Heart left ventricle (tissue), 16 donors: ENCODE measurements around the gene KIF2B. TPM values are rescaled to one million over a fixed set of nuclear protein-coding genes. Genes with fewer than 3 reads are reported as not detected.
"Not testable (repeated sequence)": the region's sequence is repeated elsewhere in the genome, so short reads cannot be mapped to it uniquely, and the experiment has no call there.

ENCODE experiments used
- ATAC-seq, 4 donors: fragments of 200-7000 bp; cut with Tn5 transposase; one replicate each; pipeline ENCODE4 v1.9.1; 2020 to 2022; ENCODE audit warnings: moderate library complexity in 4 of 4, mild to moderate bottlenecking in 3 of 4, moderate number of reproducible peaks in 1 of 4
- DNase-seq, 5 donors: peaks; one replicate each; pipeline ENCODE4 v3.0.0-alpha.2; 2020
- H3K27ac ChIP-seq, 12 donors: fragments of 200-600 bp; sonication (generic) in 4 of 12; one replicate each; pipeline versions ENCODE4 v1.5.0 to v1.8.0; 2016 to 2022; ENCODE audit warnings: mild to moderate bottlenecking in 2 of 12
- H3K27me3 ChIP-seq, 9 donors: fragments of 200-600 bp; sonication (generic) in 2 of 9; one replicate each; pipeline versions ENCODE4 v1.5.1 to v1.8.0; 2016 to 2022; ENCODE audit warnings: mild to moderate bottlenecking in 3 of 9
- H3K36me3 ChIP-seq, 9 donors: fragments of 200-600 bp; sonication (generic) in 2 of 9; one replicate each; pipeline versions ENCODE4 v1.5.0 to v1.8.0; 2018 to 2022; ENCODE audit warnings: mild to moderate bottlenecking in 2 of 9
- H3K4me1 ChIP-seq, 12 donors: fragments of 200-600 bp; sonication (generic) in 4 of 12; one replicate each; pipeline versions ENCODE4 v1.5.0 to v1.8.0; 2016 to 2022; ENCODE audit warnings: mild to moderate bottlenecking in 3 of 12
- H3K4me3 ChIP-seq, 12 donors: fragments of 200-600 bp; sonication (generic) in 4 of 12; one replicate each; pipeline versions ENCODE4 v1.5.0 to v1.8.0; 2017 to 2022; ENCODE audit warnings: mild to moderate bottlenecking in 9 of 12, moderate library complexity in 4 of 12
- H3K9me3 ChIP-seq, 12 donors: fragments of 200-600 bp; sonication (generic) in 4 of 12; one replicate each; pipeline versions ENCODE4 v1.5.0 to v1.8.0; 2016 to 2022; ENCODE audit warnings: mild to moderate bottlenecking in 1 of 12
- POLR2A ChIP-seq, 2 donors: fragments of 450-650 bp; IDR thresholded peaks; one replicate each; pipeline ENCODE4 v1.6.1; 2017; ENCODE audit warnings: antibody characterized with exemption in 2 of 2, mild to moderate bottlenecking in 2 of 2, moderate library complexity in 2 of 2
- WGBS, 4 donors: extraction: QIAGEN DNeasy Blood & Tissue Kit in 2 of 4; methylation state at CpG; one replicate each; pipeline versions ENCODE4 v1.1.5 to v1.1.7; 2013 to 2018; 5-methylcytosine and 5-hydroxymethylcytosine counted together
- intact Hi-C, 10 donors: fragments of 100-400 bp; cut with DNase I; formaldehyde crosslinking; loops; one replicate each; pipeline versions ENCODE4 v1.11.1 to v1.14.2; 2022
- polyA plus RNA-seq, 2 donors: library from polyadenylated mRNA; stranded (reverse); fragments of 200-250 nt; gene quantifications; one replicate each; pipeline ENCODE4 v1.2.3, GENCODE V29; 2013
- total RNA-seq, 9 donors: library from RNA; depleted of rRNA in 2 of 9; stranded (reverse); fragments of >200 nt in 2 of 9; fragmentation: NEBNext Ultra II Directional in 3 of 9; extraction: Animal tissue kit (Norgen Biotek cat#: 25700) in 3 of 9; gene quantifications; one replicate each; pipeline versions ENCODE4 v1.1.0 to v1.2.4, GENCODE V29; 2016 to 2023
- TF ChIP-seq, protein P1 (sequence below), 12 donors: fragments of 200-600 bp; sonication (generic) in 4 of 12; IDR thresholded peaks; one replicate each; pipeline versions ENCODE4 v1.5.0 to v1.8.0; 2018 to 2022; ENCODE audit warnings: antibody characterized with exemption in 12 of 12, mild to moderate bottlenecking in 5 of 12
- donor health status: ischemic (EF 13 %, LVEDD 7.1; RV severe dilation, severe dysfunction).
- donor health status: healthy with polysubstance abuse.
- donor health status: DM: no; HTN: yes; CAD: no.
- donor health status: DM: no; HTN: no; CAD: no.
- donor health status: ischemic (EF 25% LVEDD 6.9; RV normal size, moderate dysfunction).
- donor health status: ischemic (EF 25% LVEDD 5.7; RV mildly dilated, moderate dysfunction).
- donor health status: healthy.
- donor health status: DM: yes; HTN: yes; CAD: no.
- donor health status: ischemic (EF 35%, LVEDD 5.7; RV mildly dilated, moderate dysfunction).
- donor health status: nonischemic (EF 11% LVEDD 7.7; RV severe dilation, severe dysfunction).
- donor health status: DM: yes; HTN: yes; CAD: no.
- donor health status: PGD.
- donor health status: ischemic (EF 29% LVEDD 5.4; RV normal size, mild dysfunction).
- donor health status: nonischemic (EF 23%, LVEDD 6.1; RV moderate dilation, normal function).

KIF2B gene
- total and polyA plus RNA-seq, 11 donors, result not detected

DNA sequence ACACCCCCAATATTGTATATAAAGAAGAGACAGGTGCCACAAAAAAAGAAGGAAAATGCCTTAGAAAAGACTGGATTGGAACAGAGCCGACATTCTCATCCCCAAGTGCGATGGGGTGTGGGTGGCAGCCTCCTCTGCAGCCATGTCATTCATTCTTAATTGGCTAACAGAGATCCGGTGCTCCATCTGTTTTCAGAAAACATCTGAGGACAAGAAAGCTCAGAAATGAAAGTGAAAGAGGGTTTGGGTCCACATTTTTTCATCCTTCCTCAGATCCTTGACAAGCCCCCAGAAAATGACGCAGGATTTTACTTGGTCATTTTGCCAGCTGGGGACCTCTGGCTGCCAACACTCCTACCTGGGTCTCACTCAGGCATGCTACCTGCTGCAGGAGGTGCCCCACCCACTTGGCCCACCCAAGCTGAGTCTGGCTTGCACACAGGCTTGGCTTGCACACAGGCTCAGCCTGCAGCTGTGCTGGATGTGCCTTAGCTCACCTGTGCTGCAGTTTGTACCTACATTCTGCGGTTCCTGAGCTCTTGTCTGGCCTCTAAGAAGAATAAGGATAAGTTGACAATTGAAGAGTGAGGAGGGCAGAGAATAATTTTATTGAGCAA is 21.9 kb downstream of the KIF2B start:
- ATAC-seq, result no peak
- Histone ChIP-seq H3K27ac (no peak overlapping the region), H3K9me3 (peaks cover 0 to 16% (median 5%) of the 10 kb centered on the region in 12 donors), H3K4me1 (no peaks in the 10 kb centered on the region), H3K36me3 (no peaks in the 10 kb centered on the region), H3K4me3 (no peak overlapping the region), H3K27me3 (no peaks in the 10 kb centered on the region)
- 65 to 78% (median 73%) methylated on average over 4 to 5 of the region's 5 CpGs for WGBS, 4 donors
- no peak for DNase-seq
- intact Hi-C loops, result no loop called here
- TF ChIP-seq POLR2A (IDR thresholded peaks at IDR 0.05), result no peak
- TF ChIP-seq, protein P1, sequence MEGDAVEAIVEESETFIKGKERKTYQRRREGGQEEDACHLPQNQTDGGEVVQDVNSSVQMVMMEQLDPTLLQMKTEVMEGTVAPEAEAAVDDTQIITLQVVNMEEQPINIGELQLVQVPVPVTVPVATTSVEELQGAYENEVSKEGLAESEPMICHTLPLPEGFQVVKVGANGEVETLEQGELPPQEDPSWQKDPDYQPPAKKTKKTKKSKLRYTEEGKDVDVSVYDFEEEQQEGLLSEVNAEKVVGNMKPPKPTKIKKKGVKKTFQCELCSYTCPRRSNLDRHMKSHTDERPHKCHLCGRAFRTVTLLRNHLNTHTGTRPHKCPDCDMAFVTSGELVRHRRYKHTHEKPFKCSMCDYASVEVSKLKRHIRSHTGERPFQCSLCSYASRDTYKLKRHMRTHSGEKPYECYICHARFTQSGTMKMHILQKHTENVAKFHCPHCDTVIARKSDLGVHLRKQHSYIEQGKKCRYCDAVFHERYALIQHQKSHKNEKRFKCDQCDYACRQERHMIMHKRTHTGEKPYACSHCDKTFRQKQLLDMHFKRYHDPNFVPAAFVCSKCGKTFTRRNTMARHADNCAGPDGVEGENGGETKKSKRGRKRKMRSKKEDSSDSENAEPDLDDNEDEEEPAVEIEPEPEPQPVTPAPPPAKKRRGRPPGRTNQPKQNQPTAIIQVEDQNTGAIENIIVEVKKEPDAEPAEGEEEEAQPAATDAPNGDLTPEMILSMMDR (IDR thresholded peaks at IDR 0.05), result no peak

DNA sequence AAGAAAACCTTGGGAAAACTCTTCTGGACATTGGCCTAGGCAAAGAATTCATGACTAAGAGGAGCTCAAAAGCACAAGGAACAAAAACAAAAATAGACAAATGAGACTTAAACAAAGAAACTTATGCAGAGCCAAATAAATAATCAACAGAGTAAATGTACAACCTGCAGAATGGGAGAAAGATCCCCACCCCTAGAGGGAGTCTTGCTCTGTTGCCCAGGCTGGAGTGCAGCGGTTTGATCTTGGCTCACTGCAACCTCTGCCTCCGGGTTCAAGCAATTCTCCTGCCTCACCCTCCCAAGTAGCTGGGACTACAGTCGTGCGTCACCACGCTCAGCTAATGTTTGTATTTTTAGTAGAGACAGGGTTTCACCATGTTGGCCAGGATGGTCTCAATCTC is 48.4 kb downstream of the KIF2B start:
- H3K9me3 ChIP-seq, H3K4me1 ChIP-seq, DNase-seq, intact Hi-C loops, H3K27ac ChIP-seq, H3K27me3 ChIP-seq, H3K36me3 ChIP-seq, H3K4me3 ChIP-seq, ATAC-seq: not testable (repeated sequence)
- WGBS, 4 donors, result 80 to 90% (median 86%) methylated on average over 5 of the region's 5 CpGs
